GM12801 (cell line): Measurements from ENCODE around the gene TMEM176B.

ENCODE experiments used
- CTCF ChIP-seq: IDR thresholded peaks from one replicate; pipeline ENCODE4 v1.5.1; 2011; ENCODE audit warnings: control low read depth; ENCODE audit not compliant: insufficient read length; ENCODE audit errors: extremely low read depth

Gene TMEM176B

GRCh38 chr7:150784120-150784736 lies 15.9 kb downstream of the TMEM176B start:
- no peak for TF ChIP-seq CTCF

GRCh38 chr7:150781961-150782360 lies 18.2 kb downstream of the TMEM176B start:
- no peak for TF ChIP-seq CTCF

GRCh38 chr7:150781103-150781502 lies 19.1 kb downstream of the TMEM176B start:
- no peak for TF ChIP-seq CTCF

GRCh38 chr7:150780292-150780691 lies 19.9 kb downstream of the TMEM176B start:
- TF ChIP-seq CTCF: no peak

GRCh38 chr7:150778738-150779301 lies 21.3 kb downstream of the TMEM176B start:
- TF ChIP-seq CTCF: no peak

- no peak for TF ChIP-seq CTCF
Observed at GRCh38 chr7:150778014-150778737, 22.0 kb downstream of the TMEM176B start.

GRCh38 chr7:150769768-150770167 lies 30.4 kb downstream of the TMEM176B start:
- TF ChIP-seq CTCF: no peak
